ENCODE results near the gene MASP2. TPM values are rescaled to one million over a fixed set of nuclear protein-coding genes. Genes with fewer than 3 reads are reported as not detected.

MASP2 gene
- total RNA-seq, 4 donors from 2014 or later = not detected

GRCh38 chr1:11000526-11000925, 46.5 kb downstream of the MASP2 start:
- TF ChIP-seq CTCF (IDR thresholded peaks at IDR 0.05; ENCODE audit: low read depth) = no peak

GRCh38 chr1:10996100-10996499, 50.9 kb downstream of the MASP2 start:
- no peak for TF ChIP-seq CTCF (IDR thresholded peaks at IDR 0.05; ENCODE audit: low read depth)

- TF ChIP-seq CTCF (IDR thresholded peaks at IDR 0.05; ENCODE audit: low read depth) = no peak
Measured at GRCh38 chr1:10992864-10993263, 54.2 kb downstream of the MASP2 start.

GRCh38 chr1:10990828-10991227, 56.2 kb downstream of the MASP2 start:
- TF ChIP-seq CTCF (IDR thresholded peaks at IDR 0.05; ENCODE audit: low read depth) = no peak

GRCh38 chr1:10989095-10989494, 57.9 kb downstream of the MASP2 start:
- TF ChIP-seq CTCF (IDR thresholded peaks at IDR 0.05; ENCODE audit: low read depth) = no peak

GRCh38 chr1:10987840-10988417, 59.1 kb downstream of the MASP2 start:
- TF ChIP-seq CTCF (IDR thresholded peaks at IDR 0.05; ENCODE audit: low read depth) = no peak

GRCh38 chr1:10986525-10986890, 60.5 kb downstream of the MASP2 start:
- no peak for TF ChIP-seq CTCF (IDR thresholded peaks at IDR 0.05; ENCODE audit: low read depth)
